ENCODE data around the gene DNAJC17. TPM values are rescaled to one million over a fixed set of nuclear protein-coding genes. Genes with fewer than 3 reads are reported as not detected.

DNAJC17 gene, protein sequence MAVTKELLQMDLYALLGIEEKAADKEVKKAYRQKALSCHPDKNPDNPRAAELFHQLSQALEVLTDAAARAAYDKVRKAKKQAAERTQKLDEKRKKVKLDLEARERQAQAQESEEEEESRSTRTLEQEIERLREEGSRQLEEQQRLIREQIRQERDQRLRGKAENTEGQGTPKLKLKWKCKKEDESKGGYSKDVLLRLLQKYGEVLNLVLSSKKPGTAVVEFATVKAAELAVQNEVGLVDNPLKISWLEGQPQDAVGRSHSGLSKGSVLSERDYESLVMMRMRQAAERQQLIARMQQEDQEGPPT
- 11.2 and 12.0 TPM in 2 replicates for total RNA-seq

DNA sequence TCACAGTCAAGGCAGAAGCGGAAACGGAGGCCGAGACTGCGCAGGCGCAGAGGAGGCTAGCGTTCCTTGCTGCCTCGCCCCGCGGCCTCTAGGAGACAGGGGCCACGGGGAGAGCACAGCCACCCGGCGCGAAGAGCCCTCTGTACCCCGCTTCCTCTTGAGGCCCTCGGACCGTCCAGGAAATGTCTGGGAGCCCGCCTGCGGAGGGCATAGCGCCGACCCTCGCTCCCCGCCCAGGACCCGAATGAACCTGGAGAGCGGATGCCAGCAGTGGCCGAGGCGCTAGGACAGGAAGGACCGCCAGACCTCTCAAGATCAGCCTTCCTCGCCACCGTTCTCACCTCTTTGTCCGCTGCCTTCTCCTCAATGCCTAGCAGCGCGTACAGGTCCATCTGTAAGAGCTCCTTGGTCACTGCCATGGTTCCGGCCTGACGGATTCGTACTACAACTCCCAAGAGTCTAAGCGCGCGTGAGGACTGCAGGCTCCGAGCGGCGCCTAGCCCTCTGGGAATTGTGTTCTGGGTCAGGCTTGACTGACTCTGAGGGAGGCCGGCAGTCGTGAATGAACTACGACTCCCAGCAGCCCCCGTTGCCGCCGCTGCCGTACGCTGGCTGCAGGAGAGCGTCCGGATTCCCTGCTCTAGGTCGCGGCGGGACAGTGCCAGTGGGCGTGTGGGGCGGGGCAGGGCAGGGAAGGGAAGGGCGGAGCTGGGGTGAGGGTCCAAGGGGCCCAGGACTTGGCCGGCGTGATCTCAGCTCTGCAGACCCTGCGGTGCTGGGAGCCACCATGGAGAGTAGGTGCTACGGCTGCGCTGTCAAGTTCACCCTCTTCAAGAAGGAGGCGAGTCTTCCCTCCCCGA lies at the start of gene DNAJC17, which contains the start of gene ZFYVE19:
Gene DNAJC17 (minus strand): TSS at position 446 of the 860 bp plus-strand sequence. CDS start 27 bp downstream, at position 419.
Gene ZFYVE19 (plus strand): TSS at position 62 of the 860 bp plus-strand sequence. CDS start 501 bp downstream, at position 563.

DNA sequence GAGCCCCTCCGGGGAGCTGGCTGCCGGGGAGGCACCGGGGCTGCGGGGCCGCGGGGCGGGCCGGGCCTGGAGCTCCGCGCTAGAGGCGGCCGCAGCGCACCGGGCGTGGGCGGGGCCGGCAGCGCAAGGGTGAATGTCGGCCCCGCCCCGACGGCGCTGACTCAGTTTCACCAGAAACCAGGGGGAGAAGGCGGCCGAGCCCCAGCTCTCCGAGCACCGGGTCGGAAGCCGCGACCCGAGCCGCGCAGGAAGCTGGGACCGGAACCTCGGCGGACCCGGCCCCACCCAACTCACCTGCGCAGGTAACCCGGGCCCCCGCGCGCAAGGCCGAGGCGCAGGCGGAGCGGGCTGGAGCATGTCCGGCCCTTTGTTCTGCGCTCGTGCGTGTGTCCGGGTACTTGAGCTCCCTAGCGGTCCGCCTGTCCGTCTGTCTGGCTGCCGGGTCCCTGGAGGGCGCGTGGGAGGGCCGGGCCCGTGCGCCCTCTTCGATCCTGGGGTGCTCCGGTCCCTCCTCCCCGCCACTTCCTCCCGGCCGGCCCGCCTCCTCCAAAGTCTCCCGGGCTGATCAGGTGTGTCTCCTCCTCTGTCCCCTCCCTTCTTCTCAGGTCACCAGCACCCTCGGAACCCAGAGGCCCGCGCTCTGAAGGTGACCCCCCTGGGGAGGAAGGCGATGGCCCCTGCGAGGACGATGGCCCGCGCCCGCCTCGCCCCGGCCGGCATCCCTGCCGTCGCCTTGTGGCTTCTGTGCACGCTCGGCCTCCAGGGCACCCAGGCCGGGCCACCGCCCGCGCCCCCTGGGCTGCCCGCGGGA lies 36.8 kb upstream of the DNAJC17 start, which contains the start of gene SPINT1:
Gene SPINT1 (plus strand): TSS at position 164 of the 811 bp plus-strand sequence. CDS start 507 bp downstream, at position 671.

DNA sequence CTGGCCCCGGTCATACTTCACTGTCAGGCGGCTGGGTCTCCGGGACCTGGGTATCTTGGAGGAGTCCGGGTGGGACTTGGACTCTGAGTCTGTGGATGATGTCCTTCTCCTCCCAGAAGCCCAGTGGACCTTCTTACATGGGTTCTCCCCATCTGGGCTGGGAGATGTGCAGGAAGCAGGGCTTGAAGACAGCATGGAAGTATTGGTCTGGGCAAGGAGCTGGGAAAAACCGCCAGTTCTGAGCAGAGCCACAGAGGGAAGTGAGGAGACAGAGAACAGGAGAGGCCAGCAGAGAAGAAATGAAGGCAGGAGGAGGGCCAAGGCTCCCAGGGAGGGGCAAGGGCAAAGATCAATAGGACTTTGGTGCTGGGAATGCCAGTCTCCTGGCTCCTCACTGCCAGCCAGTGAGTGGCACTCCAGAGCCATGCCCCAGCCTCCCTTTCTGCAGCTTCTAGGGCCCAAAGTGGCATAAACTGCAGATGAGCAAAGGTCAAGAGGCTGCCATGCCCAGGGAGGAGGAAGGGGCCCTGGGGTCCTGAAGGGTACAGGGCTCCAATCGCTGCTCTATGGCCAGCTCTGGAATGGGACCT lies 21.3 kb upstream of the DNAJC17 start, which contains the start of gene PPP1R14D:
Gene PPP1R14D (minus strand): TSS at position 262 of the 590 bp plus-strand sequence. CDS start 67 bp downstream, at position 195.

DNA sequence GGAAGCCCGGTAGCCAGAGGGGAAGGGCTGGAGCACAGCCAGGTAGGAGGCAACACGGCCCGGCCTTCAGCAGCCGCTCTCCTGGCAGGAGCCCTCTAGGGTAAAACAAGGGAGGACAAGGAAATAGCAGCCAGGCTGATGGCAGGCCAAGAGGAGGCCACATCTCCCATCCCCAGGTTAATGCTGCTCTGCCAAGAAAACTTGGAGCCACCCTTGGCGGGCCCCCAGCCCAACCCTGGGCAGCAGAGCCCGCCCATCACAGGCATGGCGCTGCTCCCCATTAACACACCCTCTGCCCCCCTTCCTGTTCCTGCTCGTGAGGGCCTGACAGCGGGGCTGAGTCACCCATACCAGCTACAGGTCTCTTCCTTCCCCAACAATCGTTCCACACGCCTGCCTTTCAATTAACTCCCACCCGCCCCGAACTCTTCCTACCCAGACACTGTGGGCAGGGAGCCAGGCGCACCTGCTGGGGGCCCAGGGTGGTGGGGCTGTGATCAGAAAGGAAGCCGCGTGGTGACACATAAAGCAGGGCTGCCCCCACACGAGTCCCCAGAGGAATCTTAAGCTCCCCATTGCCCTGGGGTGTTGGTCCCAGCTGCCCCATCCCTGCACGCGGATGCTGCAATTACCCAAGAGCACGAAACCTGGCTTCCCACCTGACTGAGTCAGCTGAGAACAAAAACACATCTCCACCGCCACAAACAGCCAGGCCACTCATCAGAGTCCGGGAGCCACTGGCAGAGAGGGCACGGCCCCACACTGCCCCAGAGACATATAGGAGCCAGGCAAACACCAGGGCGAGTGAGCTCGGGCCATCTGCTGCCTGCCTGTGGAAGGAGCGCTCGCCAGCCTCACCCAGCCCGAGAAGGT lies 37.8 kb downstream of the DNAJC17 start, which contains the start of gene C15orf62:
Gene C15orf62 (plus strand): TSS at position 707 of the 873 bp plus-strand sequence. CDS start 516 bp downstream, outside the sequence.

DNA sequence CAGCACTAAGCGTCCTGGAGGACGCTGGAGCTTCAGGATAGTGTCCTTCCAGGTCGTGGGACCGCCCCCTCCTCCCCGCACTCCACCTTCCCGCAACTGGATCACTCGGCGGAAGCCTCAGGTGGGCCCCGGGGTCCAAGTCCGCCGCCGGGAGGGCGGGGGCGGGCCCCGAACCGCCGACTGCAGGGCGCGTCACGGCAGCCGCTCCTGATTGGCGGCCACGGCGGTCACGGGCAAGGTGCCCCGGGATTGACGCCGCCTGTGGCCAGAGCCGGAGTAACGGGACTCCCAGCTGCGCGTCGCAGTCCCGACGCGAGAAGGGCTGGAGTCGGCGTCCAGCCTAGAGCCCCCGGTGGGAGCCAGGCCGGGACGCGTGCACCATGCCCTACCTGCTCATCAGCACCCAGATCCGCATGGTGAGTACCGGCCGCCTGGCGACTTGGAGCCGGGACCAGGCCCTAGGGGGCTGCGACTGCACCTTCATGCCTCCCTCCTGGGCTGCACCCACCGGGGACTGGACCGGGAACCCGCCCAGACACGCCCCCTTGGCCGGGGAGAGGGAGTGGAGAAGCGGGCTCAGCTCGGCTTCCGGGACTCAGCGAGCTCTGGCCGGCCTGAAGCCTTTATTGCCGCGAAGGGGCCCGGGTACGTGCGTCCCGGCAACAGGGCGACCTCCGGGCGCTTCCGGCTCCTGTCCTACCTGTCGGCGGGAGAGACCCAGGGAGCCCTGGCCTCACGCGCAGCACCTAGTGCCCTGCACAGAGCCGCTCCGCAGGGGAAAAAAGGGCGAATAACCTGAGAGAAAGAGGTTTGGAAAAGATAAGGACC lies 43.3 kb downstream of the DNAJC17 start, which contains the start of gene GCHFR:
Gene GCHFR (plus strand): TSS at position 268 of the 828 bp plus-strand sequence. CDS start 113 bp downstream, at position 381.

DNA sequence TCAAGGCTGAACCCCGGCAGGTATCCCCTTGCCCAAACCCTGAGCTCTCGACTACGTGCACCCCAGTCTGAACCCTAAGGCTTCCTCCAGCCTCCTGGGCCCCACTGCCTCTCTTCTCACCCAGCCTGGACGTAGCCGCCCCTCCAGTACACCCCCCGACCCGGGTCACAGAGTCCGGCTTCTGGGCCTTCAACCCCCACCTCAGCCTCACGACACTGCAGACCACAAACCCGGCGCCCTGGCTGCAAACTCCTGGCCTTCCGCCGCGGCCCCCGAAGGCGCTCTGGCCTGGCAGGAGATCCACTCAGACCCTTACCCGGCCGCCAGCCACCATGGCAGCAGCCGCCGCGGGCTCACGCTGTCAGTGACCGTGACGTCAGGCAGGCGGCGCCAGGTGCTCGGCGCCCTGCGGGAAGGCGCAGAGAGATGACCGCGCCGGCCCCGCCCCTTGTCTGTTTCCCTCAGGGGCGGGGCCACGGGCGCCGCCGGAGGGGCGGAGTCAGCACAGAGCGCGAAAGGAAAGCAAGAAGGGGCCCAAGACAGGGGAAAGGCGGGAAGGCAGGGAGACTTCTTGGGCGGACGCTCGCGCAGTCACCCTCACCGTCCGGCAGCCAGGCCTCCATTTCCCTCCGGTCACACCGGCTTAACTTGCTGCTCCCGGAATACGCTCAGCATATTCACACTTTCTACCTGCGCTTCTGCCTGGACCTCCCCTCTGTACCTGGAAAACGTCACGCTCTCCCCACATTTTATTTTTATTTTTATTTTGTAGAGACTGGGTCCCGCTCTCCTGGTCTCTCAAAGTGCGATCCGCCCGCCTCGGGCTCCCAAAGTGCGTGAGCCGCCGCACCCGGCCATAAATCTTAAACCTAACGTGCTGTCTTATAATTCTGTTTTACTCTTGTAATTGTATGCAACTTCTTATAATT lies 52.1 kb downstream of the DNAJC17 start, which contains the start of gene RMDN3:
Gene RMDN3 (minus strand): TSS at position 372 of the 929 bp plus-strand sequence. CDS start 471 bp downstream, outside the sequence.

Small RNA genes within 50 kb of the gene (small RNA-seq; reads per million reads assigned to genes)
- gene SUMO2P15: not detected

Other genes with a start within 250 kb of the DNAJC17 start
- 19.4 and 21.3 TPM in 2 replicates for gene CCDC32, start 242.4 kb downstream of the DNAJC17 start, total RNA-seq
- 10.8 and 11.7 TPM in 2 replicates for gene RPUSD2, start 238.2 kb downstream of the DNAJC17 start, total RNA-seq
- gene KNL1, start 213.2 kb downstream of the DNAJC17 start, total RNA-seq: 2.9 and 3.6 TPM in 2 replicates
- gene RAD51, start 112.3 kb downstream of the DNAJC17 start, total RNA-seq: 1.1 and 1.8 TPM in 2 replicates
- gene RMDN3, start 52.2 kb downstream of the DNAJC17 start, total RNA-seq: 15.7 and 21.6 TPM in 2 replicates
- gene GCHFR, start 43.4 kb downstream of the DNAJC17 start, total RNA-seq: 3.5 and 3.6 TPM in 2 replicates
- gene C15orf62, start 37.5 kb downstream of the DNAJC17 start, total RNA-seq: 0.12 TPM in 1 of 2 replicates, not detected in the other
- gene ZFYVE19, start 384 bp downstream of the DNAJC17 start, total RNA-seq: 14.1 and 16.2 TPM in 2 replicates
- gene PPP1R14D, start 21.2 kb upstream of the DNAJC17 start, total RNA-seq: not detected in 2 replicates
- gene SPINT1, start 36.6 kb upstream of the DNAJC17 start, total RNA-seq: 0.12 and 0.49 TPM in 2 replicates
- gene RHOV, start 66.8 kb upstream of the DNAJC17 start, total RNA-seq: 0.16 and 0.24 TPM in 2 replicates
- gene VPS18, start 87.0 kb upstream of the DNAJC17 start, total RNA-seq: 70.6 and 74.2 TPM in 2 replicates
- 0.16 TPM in 1 of 2 replicates, not detected in the other for gene DLL4, start 121.9 kb upstream of the DNAJC17 start, total RNA-seq
- gene CHAC1, start 146.0 kb upstream of the DNAJC17 start, total RNA-seq: 12.0 and 12.3 TPM in 2 replicates

Data from hair follicle dermal papilla cell (primary cell).